ENCODE measurements around the gene UBE2J1.

DNA sequence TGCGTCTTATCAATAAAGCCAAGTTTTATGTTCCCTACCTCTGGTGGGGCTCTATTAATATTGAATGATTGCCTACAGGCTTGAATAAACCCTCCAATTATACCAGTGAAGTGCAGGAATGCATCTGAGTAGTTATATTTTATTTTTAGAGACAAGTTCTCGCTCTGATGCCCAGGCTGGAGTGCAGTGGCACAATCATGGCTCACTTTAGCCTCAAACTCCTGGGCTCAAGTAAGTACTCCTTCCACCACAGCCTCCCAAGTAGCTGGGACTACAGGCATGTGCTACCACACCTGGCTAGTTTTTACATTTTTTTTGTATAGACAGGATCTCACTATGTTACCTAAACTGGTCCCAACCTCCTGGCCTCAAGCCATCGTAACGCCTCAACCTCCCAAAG is 26.1 kb upstream of the UBE2J1 start:
- TF ChIP-seq, protein P1, sequence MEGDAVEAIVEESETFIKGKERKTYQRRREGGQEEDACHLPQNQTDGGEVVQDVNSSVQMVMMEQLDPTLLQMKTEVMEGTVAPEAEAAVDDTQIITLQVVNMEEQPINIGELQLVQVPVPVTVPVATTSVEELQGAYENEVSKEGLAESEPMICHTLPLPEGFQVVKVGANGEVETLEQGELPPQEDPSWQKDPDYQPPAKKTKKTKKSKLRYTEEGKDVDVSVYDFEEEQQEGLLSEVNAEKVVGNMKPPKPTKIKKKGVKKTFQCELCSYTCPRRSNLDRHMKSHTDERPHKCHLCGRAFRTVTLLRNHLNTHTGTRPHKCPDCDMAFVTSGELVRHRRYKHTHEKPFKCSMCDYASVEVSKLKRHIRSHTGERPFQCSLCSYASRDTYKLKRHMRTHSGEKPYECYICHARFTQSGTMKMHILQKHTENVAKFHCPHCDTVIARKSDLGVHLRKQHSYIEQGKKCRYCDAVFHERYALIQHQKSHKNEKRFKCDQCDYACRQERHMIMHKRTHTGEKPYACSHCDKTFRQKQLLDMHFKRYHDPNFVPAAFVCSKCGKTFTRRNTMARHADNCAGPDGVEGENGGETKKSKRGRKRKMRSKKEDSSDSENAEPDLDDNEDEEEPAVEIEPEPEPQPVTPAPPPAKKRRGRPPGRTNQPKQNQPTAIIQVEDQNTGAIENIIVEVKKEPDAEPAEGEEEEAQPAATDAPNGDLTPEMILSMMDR (conservative IDR thresholded peaks at IDR 0.05 in 1 of 2, IDR thresholded peaks at IDR 0.05 in 1 of 2; ENCODE audit: low read depth in 1 of 2, low read length in 2 of 2), result no peak
- no peak for TF ChIP-seq EZH2 (IDR thresholded peaks at IDR 0.05; ENCODE audit: low read length, missing control alignments)

Data from fibroblast of lung (primary cell).